CD4-positive, alpha-beta T cell (primary cell): ENCODE results near the gene OMD. TPM values are rescaled to one million over a fixed set of nuclear protein-coding genes. Genes with fewer than 3 reads are reported as not detected.
A peak's percentile ranks its signal among the peaks of the same experiment; 100 is the strongest.

Experiments used
- ATAC-seq: fragments of 200-7000 bp; cut with Tn5 transposase; one replicate; pipeline ENCODE4 v1.10.0; 2022; ENCODE audit warnings: mild to moderate bottlenecking; ENCODE audit not compliant: poor library complexity
- CTCF ChIA-PET: fragments of 350-600 bp; sonication (Branson Sonifier 250); formaldehyde crosslinking; loops from one replicate; lab custom pipeline; 2021; ENCODE audit warnings: antibody characterized with exemption, inconsistent platforms; lab: Charles Lee
- POLR2A ChIA-PET: fragments of 350-600 bp; sonication (Branson Sonifier 250); formaldehyde crosslinking; loops from one replicate; lab custom pipeline; 2021; ENCODE audit warnings: antibody characterized with exemption, inconsistent platforms; lab: Charles Lee
- DNase-seq, 14 experiments: peaks; one replicate each; pipeline ENCODE4 v3.0.0-alpha.2; 2013 to 2020; ENCODE audit warnings: mixed read lengths in 2 of 14
- H3K27ac ChIP-seq, 2 donors: one replicate each; pipeline versions ENCODE4 v1.5.1 to v1.7.0; 2013; ENCODE audit warnings: low read length in 2 of 2, low read depth in 1 of 2, mild to moderate bottlenecking in 1 of 2
- H3K27me3 ChIP-seq, 2 experiments: 1 replicate in 1 of 2; 2 replicates in 1 of 2; pipeline versions ENCODE4 v1.6.1 to v1.7.0; 2013; ENCODE audit warnings: low read length in 2 of 2, control low read depth in 1 of 2, mild to moderate bottlenecking in 1 of 2, moderate library complexity in 1 of 2; ENCODE audit not compliant: insufficient read depth in 2 of 2, control insufficient read depth in 1 of 2
- H3K36me3 ChIP-seq: one replicate; pipeline ENCODE4 v1.6.1; 2013; ENCODE audit warnings: low read length, control low read depth; ENCODE audit not compliant: insufficient read depth
- H3K4me1 ChIP-seq: one replicate; pipeline ENCODE4 v1.6.1; 2013; ENCODE audit warnings: low read length, control low read depth; ENCODE audit not compliant: insufficient read depth
- H3K4me3 ChIP-seq: one replicate; pipeline ENCODE4 v1.5.1; 2013; ENCODE audit warnings: mild to moderate bottlenecking, low read length, moderate library complexity
- H3K9me3 ChIP-seq, 2 experiments: 1 replicate in 1 of 2; 2 replicates in 1 of 2; pipeline versions ENCODE4 v1.6.1 to v1.7.0; 2013; ENCODE audit warnings: low read length in 2 of 2, mild to moderate bottlenecking in 2 of 2, control low read depth in 1 of 2, moderate library complexity in 1 of 2; ENCODE audit not compliant: control insufficient read depth in 1 of 2, insufficient read depth in 1 of 2
- H3K27ac Mint-ChIP-seq: one replicate; pipeline ENCODE4 v1.8.0; 2020; ENCODE audit warnings: mixed read lengths
- H3K27me3 Mint-ChIP-seq: one replicate; pipeline ENCODE4 v1.8.0; 2021; ENCODE audit warnings: mixed read lengths
- H3K36me3 Mint-ChIP-seq: one replicate; pipeline ENCODE4 v1.8.0; 2021; ENCODE audit warnings: low read depth, mixed read lengths
- H3K4me1 Mint-ChIP-seq: one replicate; pipeline ENCODE4 v1.8.0; 2021; ENCODE audit warnings: low read depth, mixed read lengths
- H3K4me3 Mint-ChIP-seq: one replicate; pipeline ENCODE4 v1.8.0; 2020; ENCODE audit warnings: mild to moderate bottlenecking, mixed read lengths
- H3K9me3 Mint-ChIP-seq: one replicate; pipeline ENCODE4 v1.8.0; 2020; ENCODE audit warnings: mixed read lengths
- intact Hi-C, 2 experiments: fragments of 100-400 bp; cut with DNase I in 1 of 2; cut with micrococcal nuclease in 1 of 2; formaldehyde crosslinking; loops; one replicate each; pipeline versions ENCODE4 v1.15.1 to v1.9.0; 2023 to 2025; cut with DNase I, micrococcal nuclease
- total RNA-seq, 174 experiments: library from RNA in 2 of 174; stranded (reverse) in 2 of 174; gene quantifications; one replicate each; pipeline ENCODE4 v1.2.3 and lab custom pipeline; 2021 to 2026
- TF ChIP-seq, protein P1 (sequence below): fragments of 200-600 bp; IDR thresholded peaks from one replicate; pipeline ENCODE4 v1.8.0; 2022; ENCODE audit warnings: antibody characterized with exemption, mild to moderate bottlenecking

OMD gene
- total RNA-seq, 2 experiments from 2014 or later, result not detected

DNA sequence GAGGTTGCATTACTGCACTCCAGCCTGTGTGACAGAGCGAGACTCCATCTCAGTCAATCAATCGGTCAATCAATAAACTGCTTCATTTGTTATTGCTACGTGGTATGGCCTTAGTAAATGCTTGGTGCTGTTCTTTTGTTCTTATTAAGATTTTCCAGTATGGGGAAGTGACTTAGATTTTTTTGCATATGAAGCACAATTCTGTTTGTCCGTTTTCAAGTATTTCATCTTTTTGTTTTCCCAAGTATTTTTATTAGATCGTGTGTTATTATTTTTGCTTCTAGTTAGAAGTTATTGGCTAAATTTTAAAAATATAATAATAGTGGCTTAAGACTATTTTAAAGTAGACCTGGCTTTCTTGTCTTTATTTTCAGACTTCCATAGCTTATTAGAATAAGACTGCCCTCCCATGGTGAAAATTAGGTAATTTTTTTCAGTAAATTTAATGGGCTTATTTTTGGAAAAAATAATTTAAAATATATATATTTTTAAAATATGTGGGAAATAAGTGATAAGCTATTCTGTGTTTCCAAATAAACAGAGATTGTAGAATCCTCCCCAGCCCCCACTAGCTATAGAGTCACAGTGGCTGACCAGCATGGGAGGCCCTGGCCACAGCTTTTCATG is 14.7 kb upstream of the OMD start:
- TF ChIP-seq, protein P1, sequence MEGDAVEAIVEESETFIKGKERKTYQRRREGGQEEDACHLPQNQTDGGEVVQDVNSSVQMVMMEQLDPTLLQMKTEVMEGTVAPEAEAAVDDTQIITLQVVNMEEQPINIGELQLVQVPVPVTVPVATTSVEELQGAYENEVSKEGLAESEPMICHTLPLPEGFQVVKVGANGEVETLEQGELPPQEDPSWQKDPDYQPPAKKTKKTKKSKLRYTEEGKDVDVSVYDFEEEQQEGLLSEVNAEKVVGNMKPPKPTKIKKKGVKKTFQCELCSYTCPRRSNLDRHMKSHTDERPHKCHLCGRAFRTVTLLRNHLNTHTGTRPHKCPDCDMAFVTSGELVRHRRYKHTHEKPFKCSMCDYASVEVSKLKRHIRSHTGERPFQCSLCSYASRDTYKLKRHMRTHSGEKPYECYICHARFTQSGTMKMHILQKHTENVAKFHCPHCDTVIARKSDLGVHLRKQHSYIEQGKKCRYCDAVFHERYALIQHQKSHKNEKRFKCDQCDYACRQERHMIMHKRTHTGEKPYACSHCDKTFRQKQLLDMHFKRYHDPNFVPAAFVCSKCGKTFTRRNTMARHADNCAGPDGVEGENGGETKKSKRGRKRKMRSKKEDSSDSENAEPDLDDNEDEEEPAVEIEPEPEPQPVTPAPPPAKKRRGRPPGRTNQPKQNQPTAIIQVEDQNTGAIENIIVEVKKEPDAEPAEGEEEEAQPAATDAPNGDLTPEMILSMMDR, result peak; percentile 34
- ChIA-PET POLR2A (no interaction called here), CTCF (interaction anchor here (0.7 to 2.5 kb wide), 2 partner anchors 25 to 299 kb away, joined by 3 to 8 read pairs; no protein-coding TSS in a partner anchor)
- Mint-ChIP-seq H3K4me3 (no peak overlapping the region), H3K27me3 (no peaks in the 10 kb centered on the region), H3K27ac (no peak overlapping the region), H3K9me3 (no peaks in the 10 kb centered on the region), H3K36me3 (no peaks in the 10 kb centered on the region), H3K4me1 (no peaks in the 10 kb centered on the region)
- Histone ChIP-seq H3K4me1 (no peaks in the 10 kb centered on the region), H3K9me3 (no peaks in the 10 kb centered on the region), H3K4me3 (no peak overlapping the region), H3K27me3 (no peaks in the 10 kb centered on the region), H3K36me3 (no peaks in the 10 kb centered on the region), H3K27ac (no peak overlapping the region)
- ATAC-seq (no peak), DNase-seq (peak in 3 of 14 experiments; percentile 16 to 33 (median 19))
- intact Hi-C loops, result loop anchor here (1.0 to 5.0 kb wide), 4 partner anchors 97 to 301 kb away; partner anchors contain the start of genes CENPP (in 1 of the 2) and NOL8 (in 1 of the 2)

DNA sequence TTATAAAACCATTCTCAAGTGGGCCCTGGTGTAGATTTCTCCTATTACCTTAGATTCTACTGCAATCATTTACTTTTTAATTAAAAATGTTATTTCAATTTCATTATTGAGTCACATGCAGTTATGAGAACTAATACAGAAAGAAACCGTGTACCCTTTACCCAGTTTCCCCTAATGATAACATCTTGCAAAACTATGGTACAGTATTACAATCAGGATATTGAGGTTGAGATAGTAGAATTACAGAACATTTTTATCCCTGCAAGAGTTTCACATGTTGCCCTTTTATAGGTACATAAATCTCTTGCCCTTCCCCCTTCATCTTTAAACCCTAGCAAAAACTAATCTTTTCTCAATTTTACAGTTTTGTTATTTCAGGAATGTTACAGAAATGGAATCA is 11.0 kb upstream of the OMD start:
- TF ChIP-seq, protein P1, result no peak
- Histone ChIP-seq H3K36me3 (no peaks in the 10 kb centered on the region), H3K9me3 (no peaks in the 10 kb centered on the region), H3K27ac (no peak overlapping the region), H3K27me3 (no peaks in the 10 kb centered on the region), H3K4me3 (no peak overlapping the region), H3K4me1 (no peaks in the 10 kb centered on the region)
- H3K27me3 Mint-ChIP-seq, result no peaks in the 10 kb centered on the region
- H3K4me3 Mint-ChIP-seq, result no peak overlapping the region
- POLR2A ChIA-PET, result no interaction called here
- intact Hi-C loops, result loop anchor here (5.0 kb wide), 2 partner anchors 93 to 108 kb away; partner anchors contain the start of genes CENPP (in 1 of the 2) and NOL8 (in 1 of the 2)
- DNase-seq, result no peak
- H3K9me3 Mint-ChIP-seq, result no peaks in the 10 kb centered on the region
- ATAC-seq, result no peak
- H3K4me1 Mint-ChIP-seq, result no peaks in the 10 kb centered on the region
- H3K36me3 Mint-ChIP-seq, result no peaks in the 10 kb centered on the region
- H3K27ac Mint-ChIP-seq, result no peak overlapping the region
- CTCF ChIA-PET, result interaction anchor here (1.0 kb wide), 1 partner anchor 12 kb away, joined by 4 read pairs; no protein-coding TSS in a partner anchor

DNA sequence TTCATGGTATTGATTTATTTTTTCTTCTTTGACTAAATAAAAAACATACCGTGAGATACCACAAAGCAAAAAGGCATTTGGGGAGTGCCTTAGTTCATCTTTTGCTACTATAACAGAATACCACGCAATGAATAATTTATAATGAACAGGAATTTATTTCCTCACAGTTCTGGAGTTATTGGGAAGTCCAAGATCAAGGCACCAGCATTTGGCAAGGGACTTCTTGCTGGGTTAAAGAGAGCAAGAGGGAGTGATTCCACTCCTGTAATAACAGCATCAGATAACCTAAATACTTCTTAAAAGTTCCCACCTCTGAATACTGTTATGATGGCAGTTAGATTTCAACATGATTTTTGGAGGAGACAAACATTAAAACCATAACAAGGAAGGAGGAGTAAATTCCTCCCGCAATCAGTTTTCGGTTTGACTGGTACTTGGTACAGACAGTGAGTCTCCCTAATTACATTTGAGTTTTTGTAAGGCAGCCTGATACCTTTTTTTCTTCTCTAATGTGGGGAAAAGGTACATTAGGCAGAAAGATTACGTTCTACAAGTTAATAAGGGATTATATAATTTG is 8.8 kb upstream of the OMD start:
- no peaks in the 10 kb centered on the region for H3K27me3 Mint-ChIP-seq
- Histone ChIP-seq H3K4me1 (no peaks in the 10 kb centered on the region), H3K9me3 (no peaks in the 10 kb centered on the region), H3K27ac (no peak overlapping the region), H3K4me3 (no peak overlapping the region), H3K27me3 (no peaks in the 10 kb centered on the region), H3K36me3 (no peaks in the 10 kb centered on the region)
- TF ChIP-seq, protein P1, result no peak
- no peaks in the 10 kb centered on the region for H3K9me3 Mint-ChIP-seq
- ChIA-PET POLR2A (no interaction called here), CTCF (no interaction called here)
- no peak overlapping the region for H3K4me3 Mint-ChIP-seq
- no peak overlapping the region for H3K27ac Mint-ChIP-seq
- ATAC-seq (no peak), DNase-seq (no peak)
- intact Hi-C loops, result no loop called here
- H3K4me1 Mint-ChIP-seq, result no peaks in the 10 kb centered on the region
- no peaks in the 10 kb centered on the region for H3K36me3 Mint-ChIP-seq
